HCT116 (cell line): ENCODE results near the gene MTREX.

Experiments used
- CTCF ChIP-seq, 3 experiments: fragments of 200-600 bp in 1 of 3; sonication (generic) in 1 of 3; IDR thresholded peaks in 2 of 3; conservative IDR thresholded peaks in 1 of 3; 2 replicates each; pipeline ENCODE4 v1.5.1; 2012 to 2017; ENCODE audit warnings: low read depth in 2 of 3, low read length in 2 of 3, antibody characterized with exemption in 1 of 3, borderline replicate concordance in 1 of 3, control low read depth in 1 of 3, mild to moderate bottlenecking in 1 of 3, mixed read lengths in 1 of 3, mixed run types in 1 of 3, moderate library complexity in 1 of 3; ENCODE audit not compliant: insufficient read depth in 1 of 3
- ELF1 ChIP-seq: IDR thresholded peaks from 2 replicates; pipeline ENCODE4 v1.6.1; 2012; ENCODE audit warnings: low read depth, borderline replicate concordance
- EZH2 ChIP-seq: fragments of 200-600 bp; sonication (generic); IDR thresholded peaks from 2 replicates; pipeline ENCODE4 v1.6.1; 2017; ENCODE audit warnings: antibody characterized with exemption, mixed run types
- EZH2phosphoT487 ChIP-seq: fragments of 200-600 bp; IDR thresholded peaks from 2 replicates; pipeline ENCODE4 v1.6.1; 2018; ENCODE audit warnings: antibody characterized with exemption, borderline replicate concordance
- POLR2A ChIP-seq: IDR thresholded peaks from 2 replicates; pipeline ENCODE4 v1.7.0; 2011; ENCODE audit warnings: borderline replicate concordance; ENCODE audit not compliant: insufficient read depth, insufficient read length; ENCODE audit errors: extremely low read depth
- POLR2AphosphoS5 ChIP-seq: IDR thresholded peaks from 2 replicates; pipeline ENCODE4 v1.6.1; 2011; ENCODE audit warnings: mild to moderate bottlenecking, low read depth, low read length, moderate library complexity
- SP1 ChIP-seq: IDR thresholded peaks from 2 replicates; pipeline ENCODE4 v1.6.1; 2012; ENCODE audit warnings: low read depth
- SRF ChIP-seq: IDR thresholded peaks from 2 replicates; pipeline ENCODE4 v1.6.1; 2012; ENCODE audit warnings: low read depth
- YY1 ChIP-seq: IDR thresholded peaks from 2 replicates; pipeline ENCODE4 v1.6.1; 2011; ENCODE audit warnings: low read length, low read depth, moderate library complexity, mild to moderate bottlenecking; ENCODE audit not compliant: insufficient replicate concordance; ENCODE audit errors: extremely low read depth

- TF ChIP-seq CTCF (IDR thresholded peaks at IDR 0.05 in 2 of 3, conservative IDR thresholded peaks at IDR 0.05 in 1 of 3; ENCODE audit: borderline replicate concordance in 1 of 3, insufficient read depth in 1 of 3, low read depth in 2 of 3, low read length in 2 of 3) (no peak), EZH2 (no peak), ELF1 (no peak), POLR2AphosphoS5 (no peak), POLR2A (no peak), EZH2phosphoT487 (no peak), SRF (no peak), YY1 (no peak), SP1 (no peak)
Observed at GRCh38 chr5:55470282-55470681, 162.5 kb downstream of the MTREX start.
